GM19395 (cell line): Measurements from ENCODE around the gene RAB11B.
"Not testable (repeated sequence)": the region's sequence is repeated elsewhere in the genome, so short reads cannot be mapped to it uniquely, and the experiment has no call there.

Experiments used
- ATAC-seq: cut with Tn5 transposase; IDR thresholded peaks from one replicate; pipeline ENCODE4 v1.9.1; 2021; ENCODE audit warnings: mild to moderate bottlenecking, moderate library complexity; ENCODE audit not compliant: unreplicated experiment

The RAB11B gene

DNA sequence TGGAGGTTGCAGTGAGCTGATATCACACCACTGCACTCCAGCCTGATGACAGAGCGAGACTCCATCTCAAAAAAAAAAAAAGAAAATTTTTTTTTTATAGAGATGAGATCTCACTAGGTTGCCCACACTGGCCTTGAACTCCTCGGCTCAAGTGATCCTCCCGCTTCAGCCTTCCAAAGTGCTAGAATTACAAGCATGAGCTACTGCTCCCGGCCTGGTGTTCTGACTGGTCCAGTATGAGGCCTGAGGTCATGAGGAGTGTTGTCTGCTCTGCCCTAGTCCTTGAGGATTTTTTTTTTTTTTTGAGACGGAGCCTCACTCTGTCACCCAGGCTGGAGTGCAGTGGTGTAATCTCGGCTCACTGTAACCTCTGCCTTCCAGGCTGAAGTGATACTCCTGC, 35.2 kb downstream of the RAB11B start:
- ATAC-seq = not testable (repeated sequence)

DNA sequence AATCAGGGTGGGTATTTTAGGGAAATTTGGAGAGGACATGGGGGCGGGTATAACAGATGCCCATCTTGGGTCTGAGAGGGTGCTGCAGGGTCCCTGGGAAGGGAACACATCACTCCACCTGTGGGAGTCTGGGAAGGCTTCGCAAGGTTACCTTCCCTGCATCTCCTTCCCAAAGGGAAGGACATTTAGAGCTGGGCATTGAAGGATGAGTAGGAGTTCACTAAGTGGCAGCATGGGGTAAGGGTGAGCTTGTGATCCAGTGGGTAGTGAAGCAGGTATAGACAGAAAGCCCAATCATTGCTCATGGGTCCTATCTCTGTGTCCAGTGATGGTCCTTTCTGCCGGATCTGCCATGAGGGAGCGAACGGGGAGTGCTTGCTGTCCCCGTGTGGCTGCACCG, 36.1 kb downstream of the RAB11B start:
- no peak for ATAC-seq

DNA sequence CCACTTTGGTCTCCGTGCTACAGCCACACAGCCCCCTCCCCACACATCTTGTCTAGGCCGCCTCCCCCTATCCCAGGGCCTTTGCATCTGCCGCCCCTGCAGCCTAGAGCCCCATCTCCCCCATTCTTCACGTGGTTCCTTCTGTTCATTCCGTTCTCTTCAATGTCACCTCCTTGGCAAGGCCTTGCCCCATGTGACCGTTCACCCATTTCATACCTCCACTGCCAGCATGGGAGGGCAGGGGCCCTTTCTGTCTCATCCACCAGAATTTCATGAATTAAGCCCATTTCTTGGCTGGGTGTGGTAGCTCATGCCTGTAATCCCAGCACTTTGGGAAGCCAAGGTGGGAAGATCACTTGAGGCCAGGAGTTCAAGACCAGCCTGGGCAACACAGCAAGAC, 38.9 kb downstream of the RAB11B start:
- no peak for ATAC-seq

DNA sequence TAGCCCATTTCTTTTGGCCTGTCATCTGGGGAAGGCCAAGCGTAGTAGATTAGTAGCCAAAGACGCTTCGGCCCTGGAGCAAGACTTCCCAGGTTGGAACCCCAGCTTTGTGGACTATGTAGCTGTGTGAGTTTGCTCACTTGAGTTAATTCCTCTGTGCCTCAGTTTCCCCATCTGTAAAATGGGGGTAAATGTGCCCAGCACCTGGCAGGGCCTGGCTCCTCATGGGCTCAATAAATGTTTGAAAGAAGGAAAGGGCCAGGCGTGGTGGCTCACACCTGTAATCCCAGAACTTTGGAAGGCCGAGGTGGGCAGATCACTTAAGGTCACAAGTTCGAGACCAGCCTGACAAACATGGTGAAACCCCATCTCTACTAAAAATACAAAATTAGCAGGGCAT, 39.7 kb downstream of the RAB11B start:
- no peak for ATAC-seq

DNA sequence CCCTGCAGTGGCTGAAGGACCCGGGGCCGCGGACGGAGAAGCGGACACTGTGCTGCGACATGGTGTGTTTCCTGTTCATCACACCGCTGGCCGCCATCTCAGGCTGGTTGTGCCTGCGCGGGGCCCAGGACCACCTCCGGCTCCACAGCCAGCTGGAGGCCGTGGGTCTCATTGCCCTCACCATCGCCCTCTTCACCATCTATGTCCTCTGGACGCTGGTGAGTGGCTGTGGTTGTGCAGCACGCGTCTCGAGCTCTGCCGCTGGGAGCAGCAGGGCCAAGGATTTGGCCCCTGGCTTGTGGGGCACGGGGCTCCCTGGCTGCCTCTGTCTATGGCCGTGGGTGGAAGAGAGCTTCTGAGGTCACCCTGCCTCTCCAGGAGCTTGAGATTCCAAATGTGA, 40.5 kb downstream of the RAB11B start:
- no peak for ATAC-seq

DNA sequence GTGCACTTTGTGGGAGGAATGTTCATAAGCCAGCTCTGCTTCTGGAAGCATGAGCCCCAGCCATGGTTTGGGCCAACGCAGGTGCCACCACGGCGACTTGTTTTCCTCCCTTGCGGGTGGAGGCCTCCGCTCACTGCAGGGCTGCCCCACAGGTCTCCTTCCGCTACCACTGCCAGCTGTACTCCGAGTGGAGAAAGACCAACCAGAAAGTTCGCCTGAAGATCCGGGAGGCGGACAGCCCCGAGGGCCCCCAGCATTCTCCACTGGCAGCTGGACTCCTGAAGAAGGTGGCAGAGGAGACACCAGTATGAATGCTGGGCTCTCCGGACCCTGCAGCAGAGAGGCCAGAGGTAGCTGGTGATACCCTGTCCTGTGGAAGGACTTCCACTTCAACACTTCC, 48.1 kb downstream of the RAB11B start:
- ATAC-seq = no peak

DNA sequence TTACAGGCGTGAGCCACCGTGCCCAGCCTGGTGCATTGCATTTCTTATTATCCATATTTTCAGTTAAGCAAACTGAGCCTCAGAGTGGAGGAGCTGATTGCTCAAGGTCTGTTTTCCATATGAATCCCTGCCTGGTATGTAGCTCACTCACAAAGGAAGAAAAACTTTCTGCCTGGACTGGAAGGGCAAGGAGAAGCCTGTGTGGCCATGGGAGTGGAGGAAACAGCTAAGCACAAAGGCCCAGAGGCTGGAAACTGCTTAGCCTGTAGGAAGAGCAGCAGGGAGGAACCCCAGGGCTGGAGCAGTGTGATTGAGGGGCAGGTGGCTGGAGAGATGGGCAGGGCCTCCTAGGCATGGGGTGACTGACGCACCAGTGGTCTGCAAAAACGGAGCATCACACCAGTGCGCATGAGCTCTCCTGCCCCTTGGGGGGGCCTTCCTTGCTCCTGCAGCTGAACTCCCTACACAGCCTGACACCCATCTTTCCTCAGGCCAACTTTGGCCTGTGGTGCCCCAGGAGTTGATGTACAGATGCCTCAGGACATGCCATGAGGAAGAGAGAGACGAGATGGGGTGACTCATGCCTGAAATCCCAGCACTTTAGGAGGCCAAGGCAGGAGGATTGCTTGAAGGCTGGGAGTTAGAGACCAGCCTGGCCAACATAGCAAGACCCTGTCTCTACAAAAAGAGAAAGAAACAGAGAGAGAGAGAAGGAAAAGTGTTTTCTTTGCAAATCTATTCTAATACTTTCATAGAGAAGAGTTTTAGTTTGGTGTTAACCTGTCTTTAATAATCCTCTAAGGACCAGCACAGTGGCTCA, 51.8 kb downstream of the RAB11B start:
- no peak for ATAC-seq

DNA sequence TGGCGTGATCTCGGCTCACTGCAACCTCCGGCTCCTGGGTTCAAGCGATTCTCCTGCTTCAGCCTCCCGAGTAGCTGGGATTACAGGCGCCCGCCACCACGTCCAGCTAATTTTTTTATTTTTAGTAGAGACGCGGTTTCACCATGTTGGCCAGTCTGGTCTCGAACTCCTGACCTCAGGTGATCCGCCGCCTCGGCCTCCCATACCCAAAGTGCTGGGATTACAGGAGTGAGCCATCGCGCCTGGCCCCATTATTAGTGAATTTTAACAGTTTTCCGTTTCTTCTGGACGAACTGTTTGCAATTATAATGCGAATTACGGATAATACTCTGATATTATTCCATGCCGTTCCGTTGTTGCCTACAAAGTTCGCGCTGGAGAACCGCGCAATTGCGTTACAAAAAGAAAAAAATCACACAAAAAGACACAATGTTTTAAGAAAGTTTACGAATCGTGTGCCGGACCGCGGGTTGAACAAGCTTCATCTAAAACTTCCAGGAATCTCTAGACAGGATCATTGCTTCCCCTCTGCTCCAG, 54.0 kb downstream of the RAB11B start:
- ATAC-seq = not testable (repeated sequence)

DNA sequence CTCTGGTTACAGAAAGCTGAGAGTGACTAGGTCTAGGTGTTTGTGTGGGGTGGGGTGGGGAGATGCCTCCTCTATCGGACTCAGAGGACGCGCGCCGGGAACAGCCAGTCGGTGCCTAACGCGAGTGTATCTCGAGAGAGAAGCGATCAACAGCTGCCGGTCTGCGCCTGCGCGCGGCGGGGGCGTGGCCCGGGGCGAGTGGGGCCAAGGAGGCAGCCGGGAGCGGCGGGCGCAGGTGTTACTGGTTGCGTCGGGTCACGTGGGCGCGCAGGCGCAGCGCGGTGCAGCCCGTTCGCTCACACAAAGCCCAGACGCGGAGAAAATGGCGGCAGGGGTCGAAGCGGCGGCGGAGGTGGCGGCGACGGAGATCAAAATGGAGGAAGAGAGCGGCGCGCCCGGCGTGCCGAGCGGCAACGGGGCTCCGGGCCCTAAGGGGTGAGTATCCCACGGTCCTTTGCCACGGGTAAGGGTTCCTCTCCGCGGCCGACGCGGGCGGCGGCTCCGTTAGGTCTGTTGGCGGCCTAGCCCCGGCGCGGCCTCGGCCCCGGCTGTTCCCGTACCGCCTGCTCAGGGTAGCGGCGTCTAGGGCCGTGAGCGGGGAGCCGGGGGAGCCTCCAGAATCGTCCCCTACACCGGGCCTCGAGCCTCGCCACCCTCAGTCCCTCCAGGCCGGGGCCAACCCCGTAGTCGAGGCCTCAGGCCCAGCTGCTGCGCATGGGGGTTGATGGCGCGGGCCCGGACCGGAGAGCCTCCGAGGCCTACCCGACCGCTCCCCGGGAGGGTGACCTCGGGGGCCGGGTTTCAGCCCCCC, 54.7 kb downstream of the RAB11B start, which contains the start of gene HNRNPM:
HNRNPM (plus strand) TSS at position 299 of the 811 bp plus-strand sequence; CDS start at position 323, 24 bp downstream.
- ATAC-seq = peak; percentile 76

DNA sequence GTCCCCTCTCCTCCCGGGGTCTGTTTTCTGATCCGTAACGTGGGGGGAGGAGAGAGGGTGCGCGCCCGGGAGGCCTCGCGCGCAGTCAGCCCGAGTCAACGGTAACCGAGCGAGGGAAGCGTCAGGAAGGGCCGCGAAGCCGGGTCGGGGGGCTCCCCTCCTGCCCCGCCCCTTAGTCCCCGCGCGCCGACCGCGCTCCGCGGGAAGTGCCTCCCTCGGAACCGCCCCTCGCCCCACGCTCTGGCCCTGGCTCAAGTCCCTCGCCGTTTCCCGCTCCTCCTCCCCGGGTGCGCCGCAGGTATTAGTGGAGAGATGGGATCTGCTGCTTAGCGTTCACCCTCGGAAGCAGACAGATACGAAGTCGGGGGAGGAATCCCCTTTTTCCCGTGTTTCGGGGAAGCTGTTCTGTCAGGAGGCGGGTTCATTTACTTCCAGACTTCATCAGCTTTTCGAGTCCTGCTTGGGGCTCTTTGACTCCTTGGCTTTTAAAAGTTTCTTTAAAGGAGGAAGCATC, 55.4 kb downstream of the RAB11B start:
- peak; percentile 34 for ATAC-seq

DNA sequence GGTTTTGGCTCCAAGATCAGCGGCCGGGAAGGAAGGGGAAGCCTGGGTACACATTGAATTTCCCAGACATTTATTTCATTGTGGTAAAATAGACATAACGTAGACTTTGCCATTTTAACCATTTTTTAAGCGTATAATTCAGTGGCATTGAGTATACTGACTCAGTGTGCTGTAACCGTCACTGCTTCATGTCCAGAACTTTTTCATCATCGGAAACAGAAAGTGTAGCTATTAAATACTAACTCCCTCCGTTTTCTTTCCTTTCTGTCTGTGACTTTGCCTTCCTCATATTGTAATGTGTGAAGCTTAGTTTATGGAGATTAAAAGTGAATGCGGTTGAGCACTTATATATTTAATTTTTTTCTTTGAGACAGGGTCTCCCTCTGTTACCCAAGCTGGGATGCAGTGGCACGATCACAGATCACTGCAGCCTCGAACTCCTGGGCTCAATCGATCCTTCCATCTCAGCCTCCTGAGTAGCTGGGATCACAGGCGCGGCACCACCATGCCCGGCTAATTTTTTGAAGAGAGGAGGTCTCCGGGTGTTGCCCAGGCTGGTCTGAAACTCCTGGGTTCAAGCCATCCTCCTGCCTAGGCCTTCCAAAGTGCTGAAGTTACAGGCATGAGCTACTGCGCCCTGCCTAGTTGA, 56.0 kb downstream of the RAB11B start:
- ATAC-seq = no peak

DNA sequence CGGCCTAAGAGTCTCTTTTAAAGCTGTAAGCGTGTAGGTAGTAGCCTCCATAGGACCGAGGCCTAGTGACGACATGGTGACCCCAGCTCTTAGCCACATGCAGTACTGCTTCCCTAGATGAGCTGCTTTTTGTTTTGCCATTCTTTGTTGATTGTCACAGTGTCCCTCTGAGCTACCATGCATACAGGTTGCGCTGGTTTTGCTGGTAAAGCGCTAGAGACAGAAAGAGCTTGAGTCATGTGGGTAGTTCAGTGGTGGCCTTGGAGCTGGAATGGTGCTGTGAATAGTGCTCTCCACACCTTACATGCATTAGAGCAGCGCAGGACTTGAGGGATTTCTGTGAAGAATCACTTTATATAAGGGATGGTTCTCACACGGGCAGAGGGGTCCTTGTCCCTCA, 59.7 kb downstream of the RAB11B start:
- ATAC-seq = no peak

DNA sequence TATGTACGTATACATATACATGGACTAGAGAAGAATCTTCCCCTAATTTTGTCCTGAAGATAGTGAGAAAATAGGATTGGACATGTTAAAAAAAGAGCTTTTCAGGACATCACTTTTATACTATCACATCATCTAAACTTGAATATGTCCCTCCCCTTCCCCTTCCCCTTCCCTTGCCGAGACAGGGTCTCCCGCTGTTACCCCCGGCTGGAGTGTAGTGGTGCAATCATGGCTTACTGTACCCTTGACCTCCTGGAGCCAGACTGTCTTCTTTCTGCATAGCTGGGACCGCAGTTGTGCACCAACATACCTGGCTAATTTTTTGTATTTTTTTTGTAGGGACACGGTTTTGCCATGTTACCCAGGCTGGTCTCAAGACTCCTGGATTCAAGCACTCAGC, 61.2 kb downstream of the RAB11B start:
- ATAC-seq = no peak

DNA sequence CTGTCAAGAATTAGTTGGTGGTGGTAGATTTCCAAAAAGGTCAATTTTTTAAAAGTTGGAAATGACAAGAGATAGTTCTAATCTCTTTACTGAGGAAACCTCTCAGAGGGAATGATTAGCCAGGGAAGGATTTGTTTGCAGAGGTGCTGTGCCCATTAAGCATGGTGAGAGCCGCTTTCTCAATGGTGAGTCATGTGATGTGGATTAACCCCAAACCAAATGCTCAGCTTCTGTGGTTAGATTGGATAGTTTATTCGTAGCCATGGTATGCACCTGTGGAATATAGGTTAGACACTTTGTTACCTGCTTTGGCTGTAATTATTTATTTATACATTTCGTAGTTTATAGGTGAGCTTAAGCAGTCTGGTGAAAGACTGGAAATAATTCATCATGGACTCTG, 61.7 kb downstream of the RAB11B start:
- ATAC-seq = no peak

DNA sequence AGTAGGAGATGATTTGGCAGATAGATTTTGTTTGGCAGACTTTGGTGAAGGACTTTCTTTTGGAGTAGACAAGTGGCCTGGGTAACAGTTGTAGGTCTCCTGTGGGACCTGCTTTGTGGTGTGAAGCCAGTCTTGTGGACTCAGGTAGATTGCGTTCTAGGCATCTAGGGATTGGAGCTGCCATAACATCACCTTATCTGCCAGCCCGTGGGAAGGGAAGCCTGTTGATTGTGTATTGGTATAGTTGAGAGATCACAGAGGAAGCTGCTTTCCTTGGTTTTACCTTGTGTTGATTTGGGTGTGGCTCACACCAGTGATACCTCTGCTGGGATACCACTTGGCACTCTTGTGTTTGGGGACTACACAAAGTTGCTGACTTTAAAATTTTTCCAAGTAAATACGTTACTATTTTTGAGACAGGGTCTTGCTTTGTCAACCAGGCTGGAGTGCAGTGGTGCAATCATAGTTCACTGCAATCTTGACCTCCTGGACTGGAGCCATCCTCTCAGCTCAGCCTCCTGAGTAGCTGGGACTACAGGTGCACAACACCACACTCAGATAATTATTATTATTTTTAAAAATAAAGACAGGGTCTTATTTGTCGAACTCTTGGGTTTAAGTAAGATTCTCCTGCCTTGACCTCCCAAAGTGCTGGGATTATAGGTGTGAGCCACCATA, 62.4 kb downstream of the RAB11B start:
- ATAC-seq = no peak

DNA sequence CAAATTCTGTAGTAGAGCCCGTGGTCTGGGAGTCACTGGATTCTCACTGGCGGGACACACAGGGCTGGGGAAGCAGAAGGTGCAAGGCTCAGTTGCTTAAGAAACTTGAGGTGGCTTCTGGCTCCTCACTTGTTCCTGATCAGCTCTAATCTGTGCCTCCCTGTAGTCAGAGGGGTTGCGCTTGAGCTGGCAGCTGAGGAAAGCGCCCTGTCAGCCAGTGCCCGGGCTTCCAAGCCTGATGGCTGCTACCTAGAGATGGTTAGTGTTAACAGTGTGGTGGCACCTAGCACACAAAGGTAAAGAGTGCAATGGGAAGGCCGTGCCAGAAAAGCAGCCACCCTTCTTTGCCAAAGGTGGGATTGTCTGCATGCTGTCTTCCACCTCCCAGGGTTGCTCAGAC, 63.5 kb downstream of the RAB11B start:
- no peak for ATAC-seq
